Upper lobe of left lung (tissue), 4 donors: Measurements from ENCODE around the gene SDCCAG8.
A peak's percentile ranks its signal among the peaks of the same experiment; 100 is the strongest.

Experiments
- EP300 ChIP-seq, 4 donors: sonication (generic); formaldehyde crosslinking; IDR thresholded peaks; one replicate each; pipeline ENCODE4 v1.5.1; 2017; ENCODE audit warnings: antibody characterized with exemption in 4 of 4, control low read depth in 2 of 4
- POLR2A ChIP-seq, 4 donors: fragments of 450-650 bp; IDR thresholded peaks; one replicate each; pipeline ENCODE4 v1.5.1; 2016 to 2017; ENCODE audit warnings: antibody characterized with exemption in 4 of 4, mild to moderate bottlenecking in 2 of 4
- POLR2AphosphoS5 ChIP-seq, 2 donors: sonication (generic); formaldehyde crosslinking; IDR thresholded peaks; one replicate each; pipeline ENCODE4 v1.5.1; 2017; ENCODE audit warnings: antibody characterized with exemption in 2 of 2
- TF ChIP-seq, protein P1 (sequence below), 6 experiments: fragments of 450-650 bp in 4 of 6; fragments of 200-600 bp in 2 of 6; sonication (generic) in 2 of 6; IDR thresholded peaks; one replicate each; pipeline ENCODE4 v1.5.1; 2016 to 2019; ENCODE audit warnings: antibody characterized with exemption in 6 of 6

- TF ChIP-seq, protein P1, sequence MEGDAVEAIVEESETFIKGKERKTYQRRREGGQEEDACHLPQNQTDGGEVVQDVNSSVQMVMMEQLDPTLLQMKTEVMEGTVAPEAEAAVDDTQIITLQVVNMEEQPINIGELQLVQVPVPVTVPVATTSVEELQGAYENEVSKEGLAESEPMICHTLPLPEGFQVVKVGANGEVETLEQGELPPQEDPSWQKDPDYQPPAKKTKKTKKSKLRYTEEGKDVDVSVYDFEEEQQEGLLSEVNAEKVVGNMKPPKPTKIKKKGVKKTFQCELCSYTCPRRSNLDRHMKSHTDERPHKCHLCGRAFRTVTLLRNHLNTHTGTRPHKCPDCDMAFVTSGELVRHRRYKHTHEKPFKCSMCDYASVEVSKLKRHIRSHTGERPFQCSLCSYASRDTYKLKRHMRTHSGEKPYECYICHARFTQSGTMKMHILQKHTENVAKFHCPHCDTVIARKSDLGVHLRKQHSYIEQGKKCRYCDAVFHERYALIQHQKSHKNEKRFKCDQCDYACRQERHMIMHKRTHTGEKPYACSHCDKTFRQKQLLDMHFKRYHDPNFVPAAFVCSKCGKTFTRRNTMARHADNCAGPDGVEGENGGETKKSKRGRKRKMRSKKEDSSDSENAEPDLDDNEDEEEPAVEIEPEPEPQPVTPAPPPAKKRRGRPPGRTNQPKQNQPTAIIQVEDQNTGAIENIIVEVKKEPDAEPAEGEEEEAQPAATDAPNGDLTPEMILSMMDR (IDR thresholded peaks at IDR 0.05) = peak in 1 of 6 experiments; percentile 11
- TF ChIP-seq POLR2AphosphoS5 (IDR thresholded peaks at IDR 0.05) (no peak), EP300 (IDR thresholded peaks at IDR 0.05) (no peak), POLR2A (IDR thresholded peaks at IDR 0.05) (no peak)
Measured at GRCh38 chr1:243483071-243483771, 227.4 kb downstream of the SDCCAG8 start.
